Measurements from ENCODE around the gene PLK3.
A peak's percentile ranks its signal among the peaks of the same experiment; 100 is the strongest.

PLK3 gene

GRCh38 chr1:44842862-44843655 lies 42.9 kb downstream of the PLK3 start, which contains the start of gene PTCH2:
PTCH2 (minus strand) TSS chr1:44843253; CDS start chr1:44842932, 321 bp downstream.
- peak; percentile 42 for DNase-seq (ENCODE audit: low read depth)
- TF ChIP-seq CTCF (conservative IDR thresholded peaks at IDR 0.05; ENCODE audit: control insufficient read depth, insufficient read depth, low read depth, low read length) = no peak
- peak within 1 kb of the TSS; percentile 48 for H3K4me3 ChIP-seq (ENCODE audit: control insufficient read depth, low read depth, low read length)

- TF ChIP-seq CTCF (conservative IDR thresholded peaks at IDR 0.05; ENCODE audit: control insufficient read depth, insufficient read depth, low read depth, low read length) = no peak
- DNase-seq (ENCODE audit: low read depth) = no peak
- H3K4me3 ChIP-seq (ENCODE audit: control insufficient read depth, low read depth, low read length) = no peak overlapping the region
These were observed 46.8 kb downstream of the PLK3 start for GRCh38 chr1:44846985-44847384.

GRCh38 chr1:44847845-44848244 lies 47.7 kb downstream of the PLK3 start:
- no peak for TF ChIP-seq CTCF (conservative IDR thresholded peaks at IDR 0.05; ENCODE audit: control insufficient read depth, insufficient read depth, low read depth, low read length)

GRCh38 chr1:44848456-44849181 lies 48.4 kb downstream of the PLK3 start:
- DNase-seq (ENCODE audit: low read depth) = no peak
- no peak for TF ChIP-seq CTCF (conservative IDR thresholded peaks at IDR 0.05; ENCODE audit: control insufficient read depth, insufficient read depth, low read depth, low read length)

More at GRCh38 chr1:44847845-44848244, 47.7 kb downstream of the PLK3 start:
- H3K4me3 ChIP-seq (ENCODE audit: control insufficient read depth, low read depth, low read length) = no peak overlapping the region
- no peak for DNase-seq (ENCODE audit: low read depth)

GRCh38 chr1:44849575-44850132 lies 49.5 kb downstream of the PLK3 start:
- no peak for TF ChIP-seq CTCF (conservative IDR thresholded peaks at IDR 0.05; ENCODE audit: control insufficient read depth, insufficient read depth, low read depth, low read length)
- DNase-seq (ENCODE audit: low read depth) = no peak

More at GRCh38 chr1:44848456-44849181, 48.4 kb downstream of the PLK3 start:
- H3K4me3 ChIP-seq (ENCODE audit: control insufficient read depth, low read depth, low read length) = no peak overlapping the region

GRCh38 chr1:44851308-44851707 lies 51.1 kb downstream of the PLK3 start:
- DNase-seq (ENCODE audit: low read depth) = no peak
- no peak for TF ChIP-seq CTCF (conservative IDR thresholded peaks at IDR 0.05; ENCODE audit: control insufficient read depth, insufficient read depth, low read depth, low read length)

More at GRCh38 chr1:44849575-44850132, 49.5 kb downstream of the PLK3 start:
- no peak overlapping the region for H3K4me3 ChIP-seq (ENCODE audit: control insufficient read depth, low read depth, low read length)

More at GRCh38 chr1:44851308-44851707, 51.1 kb downstream of the PLK3 start:
- no peak overlapping the region for H3K4me3 ChIP-seq (ENCODE audit: control insufficient read depth, low read depth, low read length)
